Stimulated activated CD8-positive, alpha-beta memory T cell treated with anti-CD3 and anti-CD28 coated beads, Interleukin-4, amount 100 ng/mL, for 48 hours (primary cell): ENCODE results near the gene HENMT1.
"Not testable (repeated sequence)": the region's sequence is repeated elsewhere in the genome, so short reads cannot be mapped to it uniquely, and the experiment has no call there.

Source experiments
- DNase-seq: peaks from one replicate; pipeline ENCODE4 v3.0.0-alpha.2; 2020

HENMT1 gene

GRCh38 chr1:108661030-108661609 lies at the start of gene HENMT1:
Gene HENMT1 (minus strand): TSS chr1:108661093. CDS start chr1:108659884, 1,209 bp downstream.
- peak; percentile 83 for DNase-seq

- DNase-seq = peak; percentile 77
These were observed 48.1 kb upstream of the HENMT1 start for GRCh38 chr1:108708691-108709660.

GRCh38 chr1:108706643-108707042 lies 45.8 kb upstream of the HENMT1 start:
- no peak for DNase-seq

GRCh38 chr1:108704496-108704895 lies 43.6 kb upstream of the HENMT1 start:
- no peak for DNase-seq

- DNase-seq = peak; percentile 40
These were observed 43.0 kb upstream of the HENMT1 start for GRCh38 chr1:108703939-108704338.

GRCh38 chr1:108702109-108702508 lies 41.2 kb upstream of the HENMT1 start:
- DNase-seq = not testable (repeated sequence)

- no peak for DNase-seq
These were observed 40.4 kb upstream of the HENMT1 start for GRCh38 chr1:108701176-108701849.

GRCh38 chr1:108699375-108700332 lies 38.8 kb upstream of the HENMT1 start:
- DNase-seq = no peak

- DNase-seq = no peak
These were observed 34.6 kb upstream of the HENMT1 start for GRCh38 chr1:108695535-108695934.

- DNase-seq = peak; percentile 74
These were observed 32.1 kb upstream of the HENMT1 start for GRCh38 chr1:108692724-108693655.

GRCh38 chr1:108691942-108692723 lies 31.2 kb upstream of the HENMT1 start, which contains the start of gene PRPF38B:
Gene PRPF38B (plus strand): TSS chr1:108692310. CDS start chr1:108692592, 282 bp downstream.
- peak; percentile 95 for DNase-seq

GRCh38 chr1:108691128-108691941 lies 30.4 kb upstream of the HENMT1 start:
- no peak for DNase-seq

- DNase-seq = no peak
These were observed 25.9 kb upstream of the HENMT1 start for GRCh38 chr1:108686614-108687313.

GRCh38 chr1:108685529-108685928 lies 24.6 kb upstream of the HENMT1 start:
- DNase-seq = no peak

GRCh38 chr1:108681701-108682100 lies 20.8 kb upstream of the HENMT1 start:
- DNase-seq = not testable (repeated sequence)

- no peak for DNase-seq
These were observed 18.8 kb upstream of the HENMT1 start for GRCh38 chr1:108679586-108680213.

- no peak for DNase-seq
These were observed 17.8 kb upstream of the HENMT1 start for GRCh38 chr1:108678706-108679105.

- DNase-seq = no peak
These were observed 10.2 kb upstream of the HENMT1 start for GRCh38 chr1:108671143-108671542.
